HCT116 (cell line): ENCODE data around the gene MDM2. TPM values are rescaled to one million over a fixed set of nuclear protein-coding genes. Genes with fewer than 3 reads are reported as not detected.

Source experiments
- ATAC-seq: fragments of 200-7000 bp; cut with Tn5 transposase; 2 replicates; pipeline ENCODE4 v1.9.1; 2020; ENCODE audit warnings: mild to moderate bottlenecking, moderate library complexity
- BruUV-seq: library from RNA; stranded (reverse); fragments of 400-500 nt; replicated peaks from 2 replicates; lab custom pipeline; 2021; lab: Mats Ljungman, UMichigan
- CTCF ChIA-PET: fragments of 300-600 bp; sonication (Branson Sonifier 250); formaldehyde crosslinking; loops from one replicate; lab custom pipeline; 2021; ENCODE audit warnings: antibody characterized with exemption; lab: Charles Lee
- POLR2A ChIA-PET: fragments of 300-600, 350-600 bp; sonication (Branson Sonifier 250); formaldehyde crosslinking; loops from one replicate; lab custom pipeline; 2021; ENCODE audit warnings: antibody characterized with exemption; lab: Charles Lee
- RAD21 ChIA-PET, 2 experiments: fragments of 300-600 bp; sonication (Branson Sonifier 250); formaldehyde crosslinking; loops; one replicate each; lab custom pipeline; 2023; ENCODE audit warnings: low total read pairs in 2 of 2; ENCODE audit not compliant: uncharacterized antibody in 2 of 2, unreplicated experiment in 2 of 2, low non-redundant PET in 1 of 2; lab: Charles Lee
- DNase-seq: peaks from one replicate; pipeline ENCODE4 v3.0.0-alpha.2; 2010; ENCODE audit warnings: low read depth, low spot score
- H2AFZ ChIP-seq: fragments of 200-600 bp; shearing (Covaris generic), sonication (generic); 2 replicates; pipeline ENCODE4 v1.6.1; 2017; ENCODE audit warnings: low read depth, mixed run types, mixed read lengths, antibody characterized with exemption, low read length; ENCODE audit not compliant: poor library complexity, severe bottlenecking
- H3K27ac ChIP-seq: 2 replicates; pipeline ENCODE4 v1.5.1; 2012; ENCODE audit warnings: low read depth, low read length
- H3K27me3 ChIP-seq: fragments of 200-600 bp; sonication (generic); 2 replicates; pipeline ENCODE4 v1.6.1; 2016; ENCODE audit warnings: mixed run types, low read length, mixed read lengths; ENCODE audit not compliant: insufficient read depth
- H3K36me3 ChIP-seq, 2 experiments: fragments of 200-500 bp in 1 of 2; fragments of 200-600 bp in 1 of 2; sonication (Bioruptor generic) in 1 of 2; sonication (generic) in 1 of 2; 2 replicates each; pipeline versions ENCODE4 v1.5.1 to v1.6.1; 2014 to 2016; ENCODE audit warnings: low read length in 2 of 2, inconsistent platforms in 1 of 2, mixed read lengths in 1 of 2, mixed run types in 1 of 2; ENCODE audit not compliant: insufficient read depth in 2 of 2, control insufficient read depth in 1 of 2
- H3K4me1 ChIP-seq, 2 experiments: fragments of 200-600 bp in 1 of 2; sonication (generic) in 1 of 2; 2 replicates each; pipeline versions ENCODE4 v1.5.1 to v1.6.1; 2012 to 2017; ENCODE audit warnings: low read length in 2 of 2, inconsistent platforms in 1 of 2, mild to moderate bottlenecking in 1 of 2, mixed read lengths in 1 of 2, mixed run types in 1 of 2, moderate library complexity in 1 of 2; ENCODE audit not compliant: insufficient read depth in 2 of 2, control insufficient read depth in 1 of 2
- H3K4me2 ChIP-seq: fragments of 200-600 bp; sonication (generic); 2 replicates; pipeline ENCODE4 v1.6.1; 2017; ENCODE audit warnings: mixed run types, low read length, mixed read lengths
- H3K4me3 ChIP-seq, 2 experiments: fragments of 200-600 bp in 1 of 2; sonication (generic) in 1 of 2; replicated peaks in 1 of 2; 2 replicates each; pipeline ENCODE4 v1.5.1; 2011 to 2016; ENCODE audit warnings: low read length in 2 of 2, control low read depth in 1 of 2, low read depth in 1 of 2, mild to moderate bottlenecking in 1 of 2, mixed read lengths in 1 of 2, mixed run types in 1 of 2
- H3K79me2 ChIP-seq: fragments of 200-600 bp; sonication (generic); 2 replicates; pipeline ENCODE4 v1.6.1; 2017; ENCODE audit warnings: mild to moderate bottlenecking, mixed run types, low read length, moderate library complexity, mixed read lengths; ENCODE audit not compliant: insufficient read depth
- H3K9ac ChIP-seq: fragments of 200-600 bp; sonication (generic); 2 replicates; pipeline ENCODE4 v1.6.1; 2016; ENCODE audit warnings: low read length, mixed read lengths
- H3K9me2 ChIP-seq: fragments of 200-600 bp; sonication (generic), shearing (Covaris generic); 2 replicates; pipeline ENCODE4 v1.6.1; 2017; ENCODE audit warnings: mixed run types, mild to moderate bottlenecking, moderate library complexity; ENCODE audit not compliant: insufficient read depth
- H3K9me3 ChIP-seq, 2 experiments: fragments of 200-500 bp in 1 of 2; fragments of 200-600 bp in 1 of 2; sonication (Bioruptor generic) in 1 of 2; sonication (generic) in 1 of 2; 2 replicates each; pipeline ENCODE4 v1.6.1; 2014 to 2017; ENCODE audit warnings: low read length in 2 of 2, mixed read lengths in 2 of 2, inconsistent platforms in 1 of 2, low read depth in 1 of 2, mild to moderate bottlenecking in 1 of 2, mixed run types in 1 of 2, moderate library complexity in 1 of 2; ENCODE audit not compliant: control insufficient read depth in 1 of 2, insufficient read depth in 1 of 2
- H4K20me1 ChIP-seq: fragments of 200-600 bp; sonication (generic), shearing (Covaris generic); 2 replicates; pipeline ENCODE4 v1.6.1; 2017; ENCODE audit warnings: mixed run types, mild to moderate bottlenecking, moderate library complexity; ENCODE audit not compliant: insufficient read depth
- ATF3 ChIP-seq: IDR thresholded peaks from 2 replicates; pipeline ENCODE4 v1.6.1; 2012
- CBX3 ChIP-seq: IDR thresholded peaks from 2 replicates; pipeline ENCODE4 v1.6.1; 2012; ENCODE audit warnings: low read depth
- CEBPB ChIP-seq: IDR thresholded peaks from 2 replicates; pipeline ENCODE4 v1.6.1; 2012; ENCODE audit warnings: low read depth
- EGR1 ChIP-seq: IDR thresholded peaks from 2 replicates; pipeline ENCODE4 v1.6.1; 2012; ENCODE audit warnings: low read depth
- EZH2phosphoT487 ChIP-seq: fragments of 200-600 bp; IDR thresholded peaks from 2 replicates; pipeline ENCODE4 v1.6.1; 2018; ENCODE audit warnings: antibody characterized with exemption, borderline replicate concordance
- FOSL1 ChIP-seq: IDR thresholded peaks from 2 replicates; pipeline ENCODE4 v1.6.1; 2012; ENCODE audit warnings: low read depth
- JUND ChIP-seq: IDR thresholded peaks from 2 replicates; pipeline ENCODE4 v1.6.1; 2012
- MAX ChIP-seq: IDR thresholded peaks from 2 replicates; pipeline ENCODE4 v1.6.1; 2012
- POLR2A ChIP-seq: IDR thresholded peaks from 2 replicates; pipeline ENCODE4 v1.7.0; 2011; ENCODE audit warnings: borderline replicate concordance; ENCODE audit not compliant: insufficient read depth, insufficient read length; ENCODE audit errors: extremely low read depth
- POLR2AphosphoS5 ChIP-seq: IDR thresholded peaks from 2 replicates; pipeline ENCODE4 v1.6.1; 2011; ENCODE audit warnings: mild to moderate bottlenecking, low read depth, low read length, moderate library complexity
- RAD21 ChIP-seq: IDR thresholded peaks from 2 replicates; pipeline ENCODE4 v1.6.1; 2012; ENCODE audit warnings: low read depth, mild to moderate bottlenecking
- REST ChIP-seq: IDR thresholded peaks from 2 replicates; pipeline ENCODE4 v1.6.1; 2012; ENCODE audit warnings: low read depth
- SIN3A ChIP-seq: IDR thresholded peaks from 2 replicates; pipeline ENCODE4 v1.6.1; 2012; ENCODE audit warnings: low read depth
- SP1 ChIP-seq: IDR thresholded peaks from 2 replicates; pipeline ENCODE4 v1.6.1; 2012; ENCODE audit warnings: low read depth
- SRF ChIP-seq: IDR thresholded peaks from 2 replicates; pipeline ENCODE4 v1.6.1; 2012; ENCODE audit warnings: low read depth
- YY1 ChIP-seq: IDR thresholded peaks from 2 replicates; pipeline ENCODE4 v1.6.1; 2011; ENCODE audit warnings: low read length, low read depth, moderate library complexity, mild to moderate bottlenecking; ENCODE audit not compliant: insufficient replicate concordance; ENCODE audit errors: extremely low read depth
- ZFX ChIP-seq: fragments of 450-650 bp; IDR thresholded peaks from 2 replicates; pipeline ENCODE4 v1.6.1; 2017
- intact Hi-C: fragments of 100-400 bp; cut with micrococcal nuclease; formaldehyde crosslinking; loops from 2 replicates; pipeline ENCODE4 v1.10.0; 2022
- total RNA-seq: library from RNA; stranded (reverse); gene quantifications from one replicate; pipeline ENCODE4 v1.2.1, GENCODE V29; 2021; ENCODE audit not compliant: unreplicated experiment

The MDM2 gene
- total RNA-seq, 1 experiment from 2014 or later: 170 TPM

- Histone ChIP-seq H3K9me3 (no peaks in the 10 kb centered on the region), H3K27me3 (no peaks in the 10 kb centered on the region), H3K36me3 (no peaks in the 10 kb centered on the region), H3K4me1 (no peaks in the 10 kb centered on the region), H3K4me2 (no peak overlapping the region), H2AFZ (no peak overlapping the region)
- CTCF ChIA-PET: no interaction called here
- TF ChIP-seq RAD21 (no peak), CEBPB (no peak), SIN3A (no peak), ATF3 (no peak), JUND (no peak), POLR2AphosphoS5 (no peak), REST (no peak), SP1 (no peak), YY1 (no peak), CBX3 (no peak), MAX (no peak), FOSL1 (no peak), ZFX (no peak), EZH2phosphoT487 (no peak), POLR2A (no peak), SRF (no peak), EGR1 (no peak)
- TF ChIP-seq, all 23 proteins: peak for 0
- POLR2A ChIA-PET: no interaction called here
- no TSS peak for BruUV-seq
- Histone ChIP-seq H3K9me2 (no peaks in the 10 kb centered on the region), H3K4me3 (no peak overlapping the region), H3K27ac (no peak overlapping the region), H3K79me2 (no peaks in the 10 kb centered on the region), H4K20me1 (no peaks in the 10 kb centered on the region), H3K9ac (no peak overlapping the region)
- RAD21 ChIA-PET: no interaction called here
- intact Hi-C loops: no loop called here
- no peak for ATAC-seq
- DNase-seq: no peak
These were observed 82.7 kb downstream of the MDM2 start for GRCh38 chr12:68890701-68891113.
